Stomach (tissue), 9 donors: Measurements from ENCODE around the gene LDLRAD3. TPM values are rescaled to one million over a fixed set of nuclear protein-coding genes. Genes with fewer than 3 reads are reported as not detected.

Experiments used
- DNase-seq, 2 donors: peaks; one replicate each; pipeline versions ENCODE4 v3.0.0 to v3.0.0-alpha.2; 2013 to 2019
- H3K27ac ChIP-seq, 5 donors: fragments of 200-600 bp in 4 of 5; sonication (generic) in 4 of 5; one replicate each; pipeline ENCODE4 v1.5.1; 2013 to 2019; ENCODE audit warnings: mild to moderate bottlenecking in 1 of 5, moderate library complexity in 1 of 5
- H3K27me3 ChIP-seq, 3 donors: fragments of 200-600 bp; sonication (generic); one replicate each; pipeline ENCODE4 v1.5.1; 2017 to 2019; ENCODE audit warnings: mixed run types in 1 of 3
- H3K36me3 ChIP-seq, 4 donors: fragments of 200-600 bp; sonication (generic); 1 replicate in 3 of 4; 2 replicates in 1 of 4; pipeline ENCODE4 v1.5.1; 2016 to 2019
- H3K4me1 ChIP-seq, 4 donors: fragments of 200-600 bp; sonication (generic); one replicate each; pipeline ENCODE4 v1.5.1; 2016 to 2019
- H3K4me3 ChIP-seq, 4 donors: fragments of 200-600 bp; sonication (generic) in 3 of 4; one replicate each; pipeline ENCODE4 v1.5.1; 2016 to 2019; ENCODE audit warnings: mild to moderate bottlenecking in 1 of 4
- H3K9me3 ChIP-seq, 4 donors: fragments of 200-600 bp; sonication (generic); one replicate each; pipeline ENCODE4 v1.5.1; 2016 to 2019
- CTCF ChIP-seq, 7 experiments: fragments of 450-650 bp in 4 of 7; fragments of 200-600 bp in 3 of 7; sonication (generic) in 3 of 7; IDR thresholded peaks; one replicate each; pipeline ENCODE4 v1.5.1; 2016 to 2019; ENCODE audit warnings: antibody characterized with exemption in 7 of 7, control low read depth in 2 of 7, mild to moderate bottlenecking in 1 of 7
- EP300 ChIP-seq: sonication (generic); formaldehyde crosslinking; IDR thresholded peaks from one replicate; pipeline ENCODE4 v1.6.1; 2017; ENCODE audit warnings: antibody characterized with exemption
- POLR2A ChIP-seq, 4 donors: fragments of 450-650 bp; IDR thresholded peaks; one replicate each; pipeline ENCODE4 v1.6.1; 2016; ENCODE audit warnings: antibody characterized with exemption in 4 of 4, control low read depth in 2 of 4, mild to moderate bottlenecking in 1 of 4, moderate library complexity in 1 of 4
- POLR2AphosphoS5 ChIP-seq, 3 donors: sonication (generic); formaldehyde crosslinking; IDR thresholded peaks; one replicate each; pipeline ENCODE4 v1.6.1; 2016; ENCODE audit warnings: antibody characterized with exemption in 3 of 3
- WGBS, 5 donors: extraction: QIAGEN DNeasy Blood & Tissue Kit in 3 of 5; methylation state at CpG; one replicate each; pipeline versions ENCODE4 v1.1.5 to v1.1.7; 2013 to 2018; 5-methylcytosine and 5-hydroxymethylcytosine counted together
- intact Hi-C: fragments of 100-400 bp; cut with DNase I; formaldehyde crosslinking; loops from one replicate; pipeline ENCODE4 v1.15.1; 2023; ENCODE audit warnings: low total_unique reads
- polyA plus RNA-seq, 3 donors: library from polyadenylated mRNA; stranded (reverse); fragments of 200-250 nt; gene quantifications; one replicate each; pipeline ENCODE4 v1.2.3, GENCODE V29; 2013
- total RNA-seq, 5 donors: library from RNA; depleted of rRNA; stranded (reverse); fragments of >200 nt; gene quantifications; one replicate each; pipeline versions ENCODE4 v1.1.0 to v1.2.3, GENCODE V29; 2014 to 2016
- donor health status: healthy with polysubstance abuse.
- donor health status: Bipolar disorder and iron deficiency.
- donor health status: healthy.

Gene LDLRAD3
- total and polyA plus RNA-seq, 8 donors: 2.0 to 22.8 (median 7.9) TPM

- H3K9me3 ChIP-seq: no peaks in the 10 kb centered on the region
- H3K27ac ChIP-seq: no peak overlapping the region
- H3K36me3 ChIP-seq: no peaks in the 10 kb centered on the region
- no peak for DNase-seq
- intact Hi-C loops: no loop called here
- TF ChIP-seq EP300 (no peak), POLR2A (IDR thresholded peaks at IDR 0.05) (no peak), CTCF (IDR thresholded peaks at IDR 0.05) (no peak), POLR2AphosphoS5 (IDR thresholded peaks at IDR 0.05) (no peak)
- H3K4me3 ChIP-seq: no peak overlapping the region
- H3K4me1 ChIP-seq: peaks cover 0 to 5% (median 0%) of the 10 kb centered on the region in 4 donors
- H3K27me3 ChIP-seq: no peaks in the 10 kb centered on the region
- 75 to 94% (median 81%) methylated on average over 1 of the region's 1 CpG for WGBS, 5 donors
Measured at GRCh38 chr11:36024716-36025115, 80.9 kb downstream of the LDLRAD3 start.

- H3K9me3 ChIP-seq: no peaks in the 10 kb centered on the region
- 88 to 96% (median 92%) methylated on average over 6 of the region's 6 CpGs for WGBS, 5 donors
- no peaks in the 10 kb centered on the region for H3K27me3 ChIP-seq
- H3K27ac ChIP-seq: no peak overlapping the region
- H3K4me3 ChIP-seq: no peak overlapping the region
- no peaks in the 10 kb centered on the region for H3K36me3 ChIP-seq
- no peak for TF ChIP-seq EP300
- TF ChIP-seq CTCF (IDR thresholded peaks at IDR 0.05): no peak
- no peak for TF ChIP-seq POLR2AphosphoS5 (IDR thresholded peaks at IDR 0.05)
- no peak for TF ChIP-seq POLR2A (IDR thresholded peaks at IDR 0.05)
- peaks cover 0 to 12% (median 0%) of the 10 kb centered on the region in 4 donors for H3K4me1 ChIP-seq
- DNase-seq: no peak
- intact Hi-C loops: no loop called here
Measured at GRCh38 chr11:36026315-36026968, 82.6 kb downstream of the LDLRAD3 start.

GRCh38 chr11:36027731-36028130 is 83.9 kb downstream of the LDLRAD3 start:
- H3K4me3 ChIP-seq: no peak overlapping the region
- H3K36me3 ChIP-seq: no peaks in the 10 kb centered on the region
- peaks cover 0 to 17% (median 0%) of the 10 kb centered on the region in 4 donors for H3K4me1 ChIP-seq
- WGBS, 5 donors: 58 to 73% (median 65%) methylated on average over 4 of the region's 4 CpGs
- TF ChIP-seq EP300 (no peak), POLR2A (IDR thresholded peaks at IDR 0.05) (no peak), POLR2AphosphoS5 (IDR thresholded peaks at IDR 0.05) (no peak), CTCF (IDR thresholded peaks at IDR 0.05) (no peak)
- no peak overlapping the region for H3K27ac ChIP-seq
- intact Hi-C loops: no loop called here
- H3K27me3 ChIP-seq: no peaks in the 10 kb centered on the region
- no peak for DNase-seq
- no peaks in the 10 kb centered on the region for H3K9me3 ChIP-seq

GRCh38 chr11:36029616-36030015 is 85.8 kb downstream of the LDLRAD3 start:
- intact Hi-C loops: no loop called here
- Histone ChIP-seq H3K4me3 (no peak overlapping the region), H3K27me3 (no peaks in the 10 kb centered on the region), H3K9me3 (no peaks in the 10 kb centered on the region), H3K4me1 (peaks cover 0 to 12% (median 0%) of the 10 kb centered on the region in 4 donors), H3K36me3 (no peaks in the 10 kb centered on the region), H3K27ac (no peak overlapping the region)
- DNase-seq: no peak
- 69 to 87% (median 79%) methylated on average over 4 of the region's 4 CpGs for WGBS, 5 donors
- TF ChIP-seq CTCF (IDR thresholded peaks at IDR 0.05) (no peak), POLR2AphosphoS5 (IDR thresholded peaks at IDR 0.05) (no peak), EP300 (no peak), POLR2A (IDR thresholded peaks at IDR 0.05) (no peak)
